Endothelial cell of umbilical vein (primary cell): ENCODE results near the gene SPTBN5.

Source experiments
- CTCF ChIP-seq, 2 donors: IDR thresholded peaks; 1 replicate in 1 of 2; 2 replicates in 1 of 2; pipeline ENCODE4 v1.5.1; 2011; ENCODE audit warnings: low read length in 2 of 2, mild to moderate bottlenecking in 2 of 2, moderate library complexity in 2 of 2, control low read depth in 1 of 2, inconsistent platforms in 1 of 2, low read depth in 1 of 2; ENCODE audit not compliant: insufficient read depth in 1 of 2; ENCODE audit errors: extremely low read depth in 1 of 2
- EZH2 ChIP-seq: IDR thresholded peaks from 2 replicates; pipeline ENCODE4 v1.6.1; 2012; ENCODE audit warnings: borderline replicate concordance, low read depth, mild to moderate bottlenecking, moderate library complexity, low read length, inconsistent platforms; ENCODE audit not compliant: severe bottlenecking
- FOS ChIP-seq: IDR thresholded peaks from 2 replicates; pipeline ENCODE4 v1.6.1; 2011; ENCODE audit warnings: mild to moderate bottlenecking, low read length, moderate library complexity, borderline replicate concordance; ENCODE audit not compliant: insufficient read depth
- GATA2 ChIP-seq: IDR thresholded peaks from 2 replicates; pipeline ENCODE4 v1.7.0; 2011; ENCODE audit warnings: low read depth, mild to moderate bottlenecking, moderate library complexity, mixed read lengths, low read length; ENCODE audit not compliant: insufficient read length, insufficient read depth
- JUN ChIP-seq: IDR thresholded peaks from 2 replicates; pipeline ENCODE4 v1.6.1; 2011; ENCODE audit warnings: borderline replicate concordance, low read depth; ENCODE audit not compliant: insufficient read length, insufficient read depth
- MAX ChIP-seq: IDR thresholded peaks from 2 replicates; pipeline ENCODE4 v1.6.1; 2011; ENCODE audit not compliant: insufficient read depth, insufficient read length
- MYC ChIP-seq: IDR thresholded peaks from one replicate; pipeline ENCODE4 v1.6.1; 2011; ENCODE audit warnings: mild to moderate bottlenecking, low read depth, low read length
- POLR2A ChIP-seq: IDR thresholded peaks from 2 replicates; pipeline ENCODE4 v1.6.1; 2012; ENCODE audit warnings: low read depth, mild to moderate bottlenecking, control low read depth, low read length
- POLR2AphosphoS5 ChIP-seq: IDR thresholded peaks from 2 replicates; pipeline ENCODE4 v1.6.1; 2012; ENCODE audit warnings: low read depth, mild to moderate bottlenecking, control low read depth, low read length, moderate library complexity; ENCODE audit not compliant: insufficient read depth

DNA sequence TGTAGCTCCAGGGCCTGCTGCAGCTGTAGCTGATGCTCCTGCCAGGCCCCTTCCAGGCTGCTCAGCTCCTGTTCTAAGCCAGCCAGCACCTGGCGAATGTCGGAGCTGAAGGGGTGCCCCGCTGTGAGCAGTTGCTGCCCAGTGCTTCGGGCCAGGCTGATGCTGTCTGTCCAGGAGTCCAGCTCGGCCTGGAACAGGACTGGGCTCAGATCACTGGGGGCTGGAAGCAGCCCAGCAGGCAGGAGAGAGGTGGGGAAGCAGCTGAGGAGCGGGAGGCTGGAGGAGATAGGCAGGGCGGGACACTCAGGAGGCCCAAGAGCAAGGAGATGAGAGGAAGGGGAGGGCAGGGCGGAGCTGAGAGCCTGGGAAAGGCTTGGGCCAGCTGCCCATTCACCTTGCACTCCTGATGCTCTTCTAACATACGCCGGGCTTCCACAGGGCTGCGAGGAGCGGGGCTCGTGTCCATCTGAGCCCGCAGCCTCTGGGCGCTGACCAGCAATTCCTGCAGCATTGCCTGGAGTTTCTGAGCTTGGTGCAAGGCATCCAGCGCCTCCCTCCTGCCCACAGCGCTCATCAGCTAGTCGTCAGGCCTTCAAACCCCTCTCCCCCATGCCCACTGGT, 32.0 kb downstream of the SPTBN5 start:
- TF ChIP-seq POLR2A (no peak), CTCF (IDR thresholded peaks at IDR 0.05; ENCODE audit: extremely low read depth in 1 of 2, insufficient read depth in 1 of 2, low read depth in 1 of 2, low read length in 2 of 2) (no peak), EZH2 (no peak), MAX (no peak), POLR2AphosphoS5 (no peak), JUN (no peak), MYC (no peak), GATA2 (no peak), FOS (no peak)
